OCI-LY3 (cell line): ENCODE data around the gene RPS6KA5.

ENCODE experiments used
- EZH2phosphoT487 ChIP-seq: fragments of 200-600 bp; shearing (Covaris generic); IDR thresholded peaks from 2 replicates; pipeline ENCODE4 v1.6.1; 2018; ENCODE audit warnings: antibody characterized with exemption, mixed run types, low read depth
- TF ChIP-seq, protein P1 (sequence below): fragments of 200-600, 300-600 bp; sonication (generic); IDR thresholded peaks from 2 replicates; pipeline ENCODE4 v1.5.1; 2014; ENCODE audit warnings: antibody characterized with exemption, low read length, low read depth

DNA sequence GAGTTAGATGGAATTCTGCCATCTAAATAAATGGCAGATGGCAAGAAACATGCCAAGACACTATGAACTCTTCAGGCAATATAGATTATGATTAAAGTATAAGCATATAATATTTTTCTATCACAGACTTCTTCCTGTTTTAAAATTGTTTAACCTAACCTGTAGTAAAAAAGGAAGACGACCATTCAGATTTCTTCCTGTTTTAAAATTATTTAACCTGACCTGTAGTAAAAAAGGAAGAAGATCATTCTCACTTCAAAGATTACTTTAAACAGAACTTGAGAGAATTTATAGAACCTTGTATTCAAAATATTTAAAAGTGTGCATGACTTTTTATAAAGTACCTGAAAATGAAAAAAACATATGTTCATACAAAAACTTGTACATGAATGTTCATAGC lies 63.5 kb downstream of the RPS6KA5 start:
- TF ChIP-seq, protein P1, sequence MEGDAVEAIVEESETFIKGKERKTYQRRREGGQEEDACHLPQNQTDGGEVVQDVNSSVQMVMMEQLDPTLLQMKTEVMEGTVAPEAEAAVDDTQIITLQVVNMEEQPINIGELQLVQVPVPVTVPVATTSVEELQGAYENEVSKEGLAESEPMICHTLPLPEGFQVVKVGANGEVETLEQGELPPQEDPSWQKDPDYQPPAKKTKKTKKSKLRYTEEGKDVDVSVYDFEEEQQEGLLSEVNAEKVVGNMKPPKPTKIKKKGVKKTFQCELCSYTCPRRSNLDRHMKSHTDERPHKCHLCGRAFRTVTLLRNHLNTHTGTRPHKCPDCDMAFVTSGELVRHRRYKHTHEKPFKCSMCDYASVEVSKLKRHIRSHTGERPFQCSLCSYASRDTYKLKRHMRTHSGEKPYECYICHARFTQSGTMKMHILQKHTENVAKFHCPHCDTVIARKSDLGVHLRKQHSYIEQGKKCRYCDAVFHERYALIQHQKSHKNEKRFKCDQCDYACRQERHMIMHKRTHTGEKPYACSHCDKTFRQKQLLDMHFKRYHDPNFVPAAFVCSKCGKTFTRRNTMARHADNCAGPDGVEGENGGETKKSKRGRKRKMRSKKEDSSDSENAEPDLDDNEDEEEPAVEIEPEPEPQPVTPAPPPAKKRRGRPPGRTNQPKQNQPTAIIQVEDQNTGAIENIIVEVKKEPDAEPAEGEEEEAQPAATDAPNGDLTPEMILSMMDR = no peak
- no peak for TF ChIP-seq EZH2phosphoT487
